Upper lobe of left lung (tissue), 6 donors: Measurements from ENCODE around the gene LRRC2. TPM values are rescaled to one million over a fixed set of nuclear protein-coding genes. Genes with fewer than 3 reads are reported as not detected.

Source experiments
- ATAC-seq, 2 donors: fragments of 200-7000 bp; cut with Tn5 transposase; one replicate each; pipeline ENCODE4 v1.9.1; 2022; ENCODE audit warnings: mild to moderate bottlenecking in 2 of 2, moderate library complexity in 2 of 2; ENCODE audit not compliant: low FRiP score in 2 of 2
- DNase-seq, 2 donors: peaks; one replicate each; pipeline ENCODE4 v3.0.0-alpha.2; 2019 to 2020
- H3K27ac ChIP-seq, 4 donors: fragments of 200-600 bp; sonication (generic); one replicate each; pipeline ENCODE4 v1.5.1; 2016 to 2019
- H3K27me3 ChIP-seq, 4 donors: fragments of 200-600 bp; sonication (generic); one replicate each; pipeline ENCODE4 v1.5.1; 2017 to 2019
- H3K36me3 ChIP-seq, 4 donors: fragments of 200-600 bp; sonication (generic); one replicate each; pipeline ENCODE4 v1.5.1; 2016 to 2019
- H3K4me1 ChIP-seq, 4 donors: fragments of 200-600 bp; sonication (generic); one replicate each; pipeline ENCODE4 v1.5.1; 2018 to 2019
- H3K4me3 ChIP-seq, 4 donors: fragments of 200-600 bp; sonication (generic); one replicate each; pipeline ENCODE4 v1.5.1; 2017 to 2019; ENCODE audit warnings: mild to moderate bottlenecking in 2 of 4, moderate library complexity in 1 of 4
- H3K9me3 ChIP-seq, 4 donors: fragments of 200-600 bp; sonication (generic); one replicate each; pipeline ENCODE4 v1.5.1; 2018 to 2019
- CTCF ChIP-seq, 6 experiments: fragments of 450-650 bp in 4 of 6; fragments of 200-600 bp in 2 of 6; sonication (generic) in 2 of 6; IDR thresholded peaks; one replicate each; pipeline ENCODE4 v1.5.1; 2016 to 2019; ENCODE audit warnings: antibody characterized with exemption in 6 of 6
- EP300 ChIP-seq, 4 donors: sonication (generic); formaldehyde crosslinking; IDR thresholded peaks; one replicate each; pipeline ENCODE4 v1.5.1; 2017; ENCODE audit warnings: antibody characterized with exemption in 4 of 4, control low read depth in 2 of 4
- POLR2A ChIP-seq, 4 donors: fragments of 450-650 bp; IDR thresholded peaks; one replicate each; pipeline ENCODE4 v1.5.1; 2016 to 2017; ENCODE audit warnings: antibody characterized with exemption in 4 of 4, mild to moderate bottlenecking in 2 of 4
- POLR2AphosphoS5 ChIP-seq, 2 donors: sonication (generic); formaldehyde crosslinking; IDR thresholded peaks; one replicate each; pipeline ENCODE4 v1.5.1; 2017; ENCODE audit warnings: antibody characterized with exemption in 2 of 2
- WGBS, 2 donors: methylation state at CpG; one replicate each; pipeline ENCODE4 v1.1.5; 2017 to 2018; 5-methylcytosine and 5-hydroxymethylcytosine counted together
- total RNA-seq, 6 donors: library from RNA; depleted of rRNA in 4 of 6; stranded (reverse); fragments of >200 nt in 4 of 6; gene quantifications; one replicate each; pipeline versions ENCODE4 v1.1.0 to v1.2.1, GENCODE V29; 2016 to 2021
- donor health status: DM: no; HTN: no; CAD: no; lungs with moderate emphysema.
- donor health status: DM: no; HTN: yes; CAD: no; lungs with severe emphysema.

LRRC2 gene
- total RNA-seq, 6 donors from 2014 or later, result 1.1 to 4.2 (median 1.5) TPM

GRCh38 chr3:46491089-46492070, 74.7 kb downstream of the LRRC2 start:
- 72 to 82% methylated on average over 10 to 11 of the region's 11 CpGs for WGBS, 2 donors
- no peak for TF ChIP-seq POLR2A (IDR thresholded peaks at IDR 0.05)
- TF ChIP-seq EP300 (IDR thresholded peaks at IDR 0.05), result no peak
- no peak for TF ChIP-seq POLR2AphosphoS5 (IDR thresholded peaks at IDR 0.05)
- H3K36me3 ChIP-seq, result no peaks in the 10 kb centered on the region
- H3K4me1 ChIP-seq, result peaks cover 3 to 11% (median 4%) of the 10 kb centered on the region in 4 donors
- H3K9me3 ChIP-seq, result no peaks in the 10 kb centered on the region
- DNase-seq, result no peak
- H3K27ac ChIP-seq, result no peak overlapping the region
- no peak for ATAC-seq
- H3K27me3 ChIP-seq, result no peaks in the 10 kb centered on the region
- H3K4me3 ChIP-seq, result no peak overlapping the region

GRCh38 chr3:46490338-46491084, 75.6 kb downstream of the LRRC2 start:
- no peak overlapping the region for H3K4me3 ChIP-seq
- no peak for TF ChIP-seq EP300 (IDR thresholded peaks at IDR 0.05)
- no peak for TF ChIP-seq POLR2A (IDR thresholded peaks at IDR 0.05)
- TF ChIP-seq POLR2AphosphoS5 (IDR thresholded peaks at IDR 0.05), result no peak
- no peak for TF ChIP-seq CTCF (IDR thresholded peaks at IDR 0.05)
- H3K9me3 ChIP-seq, result no peaks in the 10 kb centered on the region
- no peak for DNase-seq
- WGBS, 2 donors, result 60 to 71% methylated on average over 6 of the region's 6 CpGs
- no peak overlapping the region for H3K27ac ChIP-seq
- ATAC-seq, result no peak
- H3K36me3 ChIP-seq, result no peaks in the 10 kb centered on the region
- H3K4me1 ChIP-seq, result peaks cover 3 to 11% (median 4%) of the 10 kb centered on the region in 4 donors
- H3K27me3 ChIP-seq, result no peaks in the 10 kb centered on the region

- ATAC-seq, result no peak
- Histone ChIP-seq H3K4me1 (peaks cover 4 to 14% (median 4%) of the 10 kb centered on the region in 4 donors), H3K27me3 (no peaks in the 10 kb centered on the region), H3K27ac (no peak overlapping the region), H3K36me3 (no peaks in the 10 kb centered on the region), H3K9me3 (no peaks in the 10 kb centered on the region), H3K4me3 (no peak overlapping the region)
- TF ChIP-seq POLR2AphosphoS5 (IDR thresholded peaks at IDR 0.05), result no peak
- no peak for TF ChIP-seq CTCF (IDR thresholded peaks at IDR 0.05)
- TF ChIP-seq POLR2A (IDR thresholded peaks at IDR 0.05), result no peak
- no peak for TF ChIP-seq EP300 (IDR thresholded peaks at IDR 0.05)
- DNase-seq, result no peak
- 62 to 83% methylated on average over 1 of the region's 1 CpG for WGBS, 2 donors
Observed at GRCh38 chr3:46489875-46490274, 76.2 kb downstream of the LRRC2 start.

GRCh38 chr3:46489381-46489780, 76.7 kb downstream of the LRRC2 start:
- 97% methylated on average over 4 of the region's 4 CpGs; no CpG with 5 or more reads in 1 of the 2 donors for WGBS, 2 donors
- no peak overlapping the region for H3K27ac ChIP-seq
- H3K9me3 ChIP-seq, result no peaks in the 10 kb centered on the region
- ATAC-seq, result no peak
- H3K4me3 ChIP-seq, result no peak overlapping the region
- peaks cover 4 to 14% (median 7%) of the 10 kb centered on the region in 4 donors for H3K4me1 ChIP-seq
- DNase-seq, result peak in 1 of 2 donors; percentile 25
- no peaks in the 10 kb centered on the region for H3K36me3 ChIP-seq
- TF ChIP-seq EP300 (IDR thresholded peaks at IDR 0.05) (no peak), CTCF (IDR thresholded peaks at IDR 0.05) (no peak), POLR2AphosphoS5 (IDR thresholded peaks at IDR 0.05) (no peak), POLR2A (IDR thresholded peaks at IDR 0.05) (no peak)
- H3K27me3 ChIP-seq, result no peaks in the 10 kb centered on the region
